HepG2 (cell line): ENCODE measurements around the gene DBNDD2. TPM values are rescaled to one million over a fixed set of nuclear protein-coding genes. Genes with fewer than 3 reads are reported as not detected.

ENCODE experiments used
- ATAC-seq: fragments of 200-7000 bp; cut with Tn5 transposase; 3 replicates; pipeline ENCODE4 v1.9.1; 2020; ENCODE audit warnings: mild to moderate bottlenecking, moderate library complexity
- BruUV-seq: library from RNA; stranded (reverse); fragments of 400-500 nt; replicated peaks from 2 replicates; lab custom pipeline; 2021; lab: Mats Ljungman, UMichigan
- CTCF ChIA-PET: fragments of 300-600 bp; formaldehyde crosslinking; extraction: SDS; loops from one replicate; lab custom pipeline; 2021; ENCODE audit warnings: low total read pairs, inconsistent platforms, low intra/inter-chr PET ratio; lab: Yijun Ruan, JAX
- POLR2A ChIA-PET: fragments of 350-600 bp; sonication (Branson Sonifier 250); formaldehyde crosslinking; loops from one replicate; lab custom pipeline; 2020; ENCODE audit warnings: antibody characterized with exemption, inconsistent platforms; lab: Yijun Ruan, JAX
- DNase-seq: peaks from one replicate; pipeline ENCODE4 v3.0.0-alpha.2; 2015; ENCODE audit warnings: low spot score
- FAIRE-seq: peaks from 3 replicates; lab custom pipeline; 2011; peaks lifted over from hg19 to GRCh38; lab: Jason Lieb, UNC
- H2AFZ ChIP-seq: one replicate; pipeline ENCODE4 v1.6.1; 2011; ENCODE audit warnings: low read length, inconsistent platforms
- H3K27ac ChIP-seq: fragments of 300-600 bp; 3 replicates; pipeline ENCODE4 v1.8.0; 2011; ENCODE audit warnings: mixed run types, mild to moderate bottlenecking, mixed read lengths, low read length, inconsistent platforms; ENCODE audit not compliant: insufficient read depth; ENCODE audit errors: extremely low read length
- H3K27me3 ChIP-seq, 2 experiments: fragments of 200-600 bp in 1 of 2; 2 replicates in 1 of 2; 3 replicates in 1 of 2; pipeline versions ENCODE4 v1.6.0 to v1.8.0; 2011; ENCODE audit warnings: low read length in 2 of 2, mild to moderate bottlenecking in 2 of 2, moderate library complexity in 2 of 2, inconsistent platforms in 1 of 2; ENCODE audit not compliant: insufficient read depth in 2 of 2, control insufficient read depth in 1 of 2
- H3K36me3 ChIP-seq, 2 experiments: fragments of 200-600 bp in 1 of 2; replicated peaks in 1 of 2; 2 replicates in 1 of 2; 3 replicates in 1 of 2; pipeline versions ENCODE4 v1.5.1 to v1.8.0; 2011; ENCODE audit warnings: low read length in 2 of 2, inconsistent platforms in 1 of 2; ENCODE audit not compliant: insufficient read depth in 2 of 2, control insufficient read depth in 1 of 2
- H3K4me1 ChIP-seq: 2 replicates; pipeline ENCODE4 v1.5.1; 2012; ENCODE audit warnings: low read length, inconsistent platforms; ENCODE audit not compliant: insufficient read depth
- H3K4me2 ChIP-seq: 2 replicates; pipeline ENCODE4 v1.6.0; 2011; ENCODE audit warnings: low read depth, low read length, inconsistent platforms
- H3K4me3 ChIP-seq, 3 experiments: fragments of 200-600 bp in 1 of 3; sonication (generic), shearing (Covaris generic) in 1 of 3; replicated peaks in 1 of 3; 2 replicates each; pipeline ENCODE4 v1.5.1; 2011 to 2016; ENCODE audit warnings: low read length in 3 of 3, inconsistent platforms in 2 of 3, low read depth in 2 of 3, mild to moderate bottlenecking in 2 of 3, control low read depth in 1 of 3, mixed read lengths in 1 of 3; ENCODE audit not compliant: insufficient read depth in 1 of 3
- H3K79me2 ChIP-seq: one replicate; pipeline ENCODE4 v1.6.1; 2011; ENCODE audit warnings: low read length, inconsistent platforms; ENCODE audit not compliant: insufficient read depth
- H3K9ac ChIP-seq: 2 replicates; pipeline ENCODE4 v1.6.0; 2011; ENCODE audit warnings: mild to moderate bottlenecking, low read depth, low read length, inconsistent platforms; ENCODE audit not compliant: insufficient read depth
- H3K9me3 ChIP-seq: 2 replicates; pipeline ENCODE4 v1.5.1; 2012; ENCODE audit warnings: mild to moderate bottlenecking, low read length
- H4K20me1 ChIP-seq: 2 replicates; pipeline ENCODE4 v1.6.0; 2011; ENCODE audit warnings: inconsistent platforms, mild to moderate bottlenecking, low read length, moderate library complexity; ENCODE audit not compliant: insufficient read depth
- ATRX ChIP-seq: sonication (generic); formaldehyde crosslinking; IDR thresholded peaks from 2 replicates; pipeline ENCODE4 v1.4.0; 2020; ENCODE audit warnings: missing genetic modification reagents, borderline replicate concordance
- DRAP1 ChIP-seq: IDR thresholded peaks from 2 replicates; pipeline ENCODE4 v1.6.1; 2016; ENCODE audit warnings: missing genetic modification reagents, missing compliant biosample characterization
- KLF6 ChIP-seq: IDR thresholded peaks from 2 replicates; pipeline ENCODE4 v1.8.0; 2016; ENCODE audit warnings: missing biosample characterization, missing genetic modification reagents
- LRRFIP1 ChIP-seq: sonication (generic); formaldehyde crosslinking; conservative IDR thresholded peaks from 2 replicates; pipeline ENCODE4 v1.4.0; 2020; ENCODE audit warnings: missing genetic modification reagents
- MZF1 ChIP-seq: sonication (generic); formaldehyde crosslinking; IDR thresholded peaks from 2 replicates; pipeline ENCODE4 v1.8.1; 2023; ENCODE audit warnings: mild to moderate bottlenecking, missing genetic modification reagents, borderline replicate concordance
- ZNF138 ChIP-seq: sonication (generic); formaldehyde crosslinking; IDR thresholded peaks from 2 replicates; pipeline ENCODE4 v1.5.0; 2020; ENCODE audit warnings: mild to moderate bottlenecking, low read depth, missing genetic modification reagents
- ZNF740 ChIP-seq: sonication (generic); formaldehyde crosslinking; IDR thresholded peaks from 2 replicates; pipeline ENCODE4 v1.4.0; 2020; ENCODE audit warnings: missing genetic modification reagents
- WGBS: methylation state at CpG from one replicate; pipeline ENCODE4 v1.1.6; 2017; ENCODE audit warnings: low lambda C conversion rate; 5-methylcytosine and 5-hydroxymethylcytosine counted together
- in situ Hi-C: cut with HindIII; loops from 2 replicates; pipeline ENCODE4 v1.10.0; 2017; ENCODE audit warnings: low pct_unique_long_range_greater_than_20kb; ENCODE audit not compliant: extremely low pct_ligation_motif_present
- intact Hi-C: fragments of 100-400 bp; cut with micrococcal nuclease; formaldehyde crosslinking; loops from one replicate; pipeline ENCODE4 v1.10.0; 2022; ENCODE audit not compliant: unreplicated experiment
- polyA plus RNA-seq, 8 experiments: library from polyadenylated mRNA; depleted of rRNA in 3 of 8; stranded (reverse) in 7 of 8; unstranded in 1 of 8; fragments of >200 nt; fragmentation: Illumina TruSeq in 4 of 8; extraction: Trizol in 4 of 8; gene quantifications; 2 replicates each; pipeline versions ENCODE4 v1.2.1 to v1.2.3, GENCODE V29; 2011 to 2016; ENCODE audit warnings: low read depth in 4 of 8, missing spikeins in 1 of 8, mixed read lengths in 1 of 8; ENCODE audit not compliant: insufficient read depth in 1 of 8
- total RNA-seq, 5 experiments: library from RNA; depleted of rRNA; stranded (reverse); fragments of >200 nt; fragmentation: Illumina TruSeq; extraction: Trizol; gene quantifications; 2 replicates each; pipeline ENCODE4 v1.2.3, GENCODE V29; 2016; ENCODE audit warnings: low read depth in 1 of 5
- TF ChIP-seq, protein P1 (sequence below): sonication (generic); formaldehyde crosslinking; IDR thresholded peaks from 2 replicates; pipeline ENCODE4 v1.8.1; 2022; ENCODE audit warnings: mild to moderate bottlenecking, missing genetic modification reagents
- TF ChIP-seq, protein P2 (sequence below): sonication (generic); formaldehyde crosslinking; IDR thresholded peaks from 2 replicates; pipeline ENCODE4 v1.8.1; 2022; ENCODE audit warnings: low read depth, mild to moderate bottlenecking, missing genetic modification reagents
- TF ChIP-seq, protein P3 (sequence below): sonication (generic); formaldehyde crosslinking; IDR thresholded peaks from 2 replicates; pipeline ENCODE4 v1.8.0; 2022; ENCODE audit warnings: mild to moderate bottlenecking, missing genetic modification reagents, moderate library complexity
- TF ChIP-seq, protein P4 (sequence below): sonication (generic); formaldehyde crosslinking; IDR thresholded peaks from 2 replicates; pipeline ENCODE4 v1.4.0; 2020; ENCODE audit warnings: missing genetic modification reagents, borderline replicate concordance

Gene DBNDD2
- total and polyA plus RNA-seq, 2 of the 13 experiments (the other 11 are each of a cell fraction or from before 2014, with no cell fraction given): 16.7 to 47.6 TPM

GRCh38 chr20:45366192-45366591, 41.9 kb upstream of the DBNDD2 start:
- Histone ChIP-seq H3K36me3 (peaks cover 20 to 32% of the 10 kb centered on the region in 2 experiments), H3K4me2 (no peak overlapping the region), H3K4me1 (peaks cover 43% of the 10 kb centered on the region), H3K79me2 (peaks cover 13% of the 10 kb centered on the region), H2AFZ (no peak overlapping the region), H3K9me3 (no peaks in the 10 kb centered on the region), H3K9ac (no peak overlapping the region), H3K4me3 (no peak overlapping the region), H4K20me1 (peaks cover 5% of the 10 kb centered on the region; the same call in 1 of the 2 replicates), H3K27ac (no peak overlapping the region), H3K27me3 (no peaks in the 10 kb centered on the region; a peak in 1 of 5 replicates)
- no peak for DNase-seq
- CTCF ChIA-PET: no interaction called here
- intact Hi-C loops: no loop called here
- WGBS: 98% methylated on average over 1 of the region's 1 CpG
- in situ Hi-C loops: no loop called here
- no peak for FAIRE-seq
- no peak for ATAC-seq
- no TSS peak for BruUV-seq
- POLR2A ChIA-PET: interaction anchor here (2.0 to 29.5 kb wide), 2 partner anchors 23 to 43 kb away, joined by 5 to 1422 read pairs; partner anchors contain the start of gene SDC4
- TF ChIP-seq, protein P1, sequence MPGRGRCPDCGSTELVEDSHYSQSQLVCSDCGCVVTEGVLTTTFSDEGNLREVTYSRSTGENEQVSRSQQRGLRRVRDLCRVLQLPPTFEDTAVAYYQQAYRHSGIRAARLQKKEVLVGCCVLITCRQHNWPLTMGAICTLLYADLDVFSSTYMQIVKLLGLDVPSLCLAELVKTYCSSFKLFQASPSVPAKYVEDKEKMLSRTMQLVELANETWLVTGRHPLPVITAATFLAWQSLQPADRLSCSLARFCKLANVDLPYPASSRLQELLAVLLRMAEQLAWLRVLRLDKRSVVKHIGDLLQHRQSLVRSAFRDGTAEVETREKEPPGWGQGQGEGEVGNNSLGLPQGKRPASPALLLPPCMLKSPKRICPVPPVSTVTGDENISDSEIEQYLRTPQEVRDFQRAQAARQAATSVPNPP (CRISPR knock-in tag): no peak
- TF ChIP-seq LRRFIP1 (no peak), ZNF138 (CRISPR knock-in tag) (no peak), MZF1 (CRISPR knock-in tag) (no peak), ATRX (no peak), KLF6 (CRISPR knock-in tag) (no peak), ZNF740 (no peak), DRAP1 (no peak)
- TF ChIP-seq, protein P2, sequence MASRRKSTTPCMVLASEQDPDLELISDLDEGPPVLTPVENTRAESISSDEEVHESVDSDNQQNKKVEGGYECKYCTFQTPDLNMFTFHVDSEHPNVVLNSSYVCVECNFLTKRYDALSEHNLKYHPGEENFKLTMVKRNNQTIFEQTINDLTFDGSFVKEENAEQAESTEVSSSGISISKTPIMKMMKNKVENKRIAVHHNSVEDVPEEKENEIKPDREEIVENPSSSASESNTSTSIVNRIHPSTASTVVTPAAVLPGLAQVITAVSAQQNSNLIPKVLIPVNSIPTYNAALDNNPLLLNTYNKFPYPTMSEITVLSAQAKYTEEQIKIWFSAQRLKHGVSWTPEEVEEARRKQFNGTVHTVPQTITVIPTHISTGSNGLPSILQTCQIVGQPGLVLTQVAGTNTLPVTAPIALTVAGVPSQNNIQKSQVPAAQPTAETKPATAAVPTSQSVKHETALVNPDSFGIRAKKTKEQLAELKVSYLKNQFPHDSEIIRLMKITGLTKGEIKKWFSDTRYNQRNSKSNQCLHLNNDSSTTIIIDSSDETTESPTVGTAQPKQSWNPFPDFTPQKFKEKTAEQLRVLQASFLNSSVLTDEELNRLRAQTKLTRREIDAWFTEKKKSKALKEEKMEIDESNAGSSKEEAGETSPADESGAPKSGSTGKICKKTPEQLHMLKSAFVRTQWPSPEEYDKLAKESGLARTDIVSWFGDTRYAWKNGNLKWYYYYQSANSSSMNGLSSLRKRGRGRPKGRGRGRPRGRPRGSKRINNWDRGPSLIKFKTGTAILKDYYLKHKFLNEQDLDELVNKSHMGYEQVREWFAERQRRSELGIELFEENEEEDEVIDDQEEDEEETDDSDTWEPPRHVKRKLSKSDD (CRISPR knock-in tag): no peak
- TF ChIP-seq, protein P3, sequence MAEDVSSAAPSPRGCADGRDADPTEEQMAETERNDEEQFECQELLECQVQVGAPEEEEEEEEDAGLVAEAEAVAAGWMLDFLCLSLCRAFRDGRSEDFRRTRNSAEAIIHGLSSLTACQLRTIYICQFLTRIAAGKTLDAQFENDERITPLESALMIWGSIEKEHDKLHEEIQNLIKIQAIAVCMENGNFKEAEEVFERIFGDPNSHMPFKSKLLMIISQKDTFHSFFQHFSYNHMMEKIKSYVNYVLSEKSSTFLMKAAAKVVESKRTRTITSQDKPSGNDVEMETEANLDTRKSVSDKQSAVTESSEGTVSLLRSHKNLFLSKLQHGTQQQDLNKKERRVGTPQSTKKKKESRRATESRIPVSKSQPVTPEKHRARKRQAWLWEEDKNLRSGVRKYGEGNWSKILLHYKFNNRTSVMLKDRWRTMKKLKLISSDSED (CRISPR knock-in tag): no peak
- TF ChIP-seq, protein P4, sequence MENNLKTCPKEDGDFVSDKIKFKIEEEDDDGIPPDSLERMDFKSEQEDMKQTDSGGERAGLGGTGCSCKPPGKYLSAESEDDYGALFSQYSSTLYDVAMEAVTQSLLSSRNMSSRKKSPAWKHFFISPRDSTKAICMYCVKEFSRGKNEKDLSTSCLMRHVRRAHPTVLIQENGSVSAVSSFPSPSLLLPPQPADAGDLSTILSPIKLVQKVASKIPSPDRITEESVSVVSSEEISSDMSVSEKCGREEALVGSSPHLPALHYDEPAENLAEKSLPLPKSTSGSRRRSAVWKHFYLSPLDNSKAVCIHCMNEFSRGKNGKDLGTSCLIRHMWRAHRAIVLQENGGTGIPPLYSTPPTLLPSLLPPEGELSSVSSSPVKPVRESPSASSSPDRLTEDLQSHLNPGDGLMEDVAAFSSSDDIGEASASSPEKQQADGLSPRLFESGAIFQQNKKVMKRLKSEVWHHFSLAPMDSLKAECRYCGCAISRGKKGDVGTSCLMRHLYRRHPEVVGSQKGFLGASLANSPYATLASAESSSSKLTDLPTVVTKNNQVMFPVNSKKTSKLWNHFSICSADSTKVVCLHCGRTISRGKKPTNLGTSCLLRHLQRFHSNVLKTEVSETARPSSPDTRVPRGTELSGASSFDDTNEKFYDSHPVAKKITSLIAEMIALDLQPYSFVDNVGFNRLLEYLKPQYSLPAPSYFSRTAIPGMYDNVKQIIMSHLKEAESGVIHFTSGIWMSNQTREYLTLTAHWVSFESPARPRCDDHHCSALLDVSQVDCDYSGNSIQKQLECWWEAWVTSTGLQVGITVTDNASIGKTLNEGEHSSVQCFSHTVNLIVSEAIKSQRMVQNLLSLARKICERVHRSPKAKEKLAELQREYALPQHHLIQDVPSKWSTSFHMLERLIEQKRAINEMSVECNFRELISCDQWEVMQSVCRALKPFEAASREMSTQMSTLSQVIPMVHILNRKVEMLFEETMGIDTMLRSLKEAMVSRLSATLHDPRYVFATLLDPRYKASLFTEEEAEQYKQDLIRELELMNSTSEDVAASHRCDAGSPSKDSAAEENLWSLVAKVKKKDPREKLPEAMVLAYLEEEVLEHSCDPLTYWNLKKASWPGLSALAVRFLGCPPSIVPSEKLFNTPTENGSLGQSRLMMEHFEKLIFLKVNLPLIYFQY (CRISPR knock-in tag): no peak
